A673 (cell line): Measurements from ENCODE around the gene SVOP. TPM values are rescaled to one million over a fixed set of nuclear protein-coding genes. Genes with fewer than 3 reads are reported as not detected.

Experiments
- BruUV-seq: library from RNA; stranded (reverse); fragments of 400-500 nt; replicated peaks from 2 replicates; lab custom pipeline; 2021; lab: Mats Ljungman, UMichigan
- CTCF ChIA-PET: fragments of 300-600 bp; sonication (Branson Sonifier 250); formaldehyde crosslinking; loops from one replicate; lab custom pipeline; 2022; ENCODE audit warnings: antibody characterized with exemption; lab: Charles Lee
- POLR2A ChIA-PET: fragments of 300-600 bp; sonication (Branson Sonifier 250); formaldehyde crosslinking; loops from one replicate; lab custom pipeline; 2022; ENCODE audit warnings: antibody characterized with exemption; ENCODE audit not compliant: low non-redundant PET; lab: Charles Lee
- DNase-seq: peaks from one replicate; pipeline ENCODE4 v3.0.0-alpha.2; 2015; ENCODE audit warnings: low spot score
- H3K27ac ChIP-seq: fragments of 200-600 bp; sonication (generic); 2 replicates; pipeline ENCODE4 v1.5.1; 2016; ENCODE audit warnings: mixed run types, low read depth, mild to moderate bottlenecking, mixed read lengths, antibody characterized with exemption, low read length; ENCODE audit not compliant: poor library complexity, severe bottlenecking
- H3K27me3 ChIP-seq: fragments of 200-600 bp; sonication (generic); replicated peaks from 2 replicates; pipeline ENCODE4 v1.6.1; 2017; ENCODE audit warnings: mixed run types, low read depth, mild to moderate bottlenecking, mixed read lengths, antibody characterized with exemption, low read length; ENCODE audit not compliant: insufficient read depth, poor library complexity
- H3K36me3 ChIP-seq: fragments of 200-600 bp; sonication (generic); 2 replicates; pipeline ENCODE4 v1.6.1; 2016; ENCODE audit warnings: mixed run types, mild to moderate bottlenecking, mixed read lengths, antibody characterized with exemption, low read length; ENCODE audit not compliant: insufficient read depth, poor library complexity, severe bottlenecking
- H3K4me1 ChIP-seq: fragments of 200-600 bp; sonication (generic); 2 replicates; pipeline ENCODE4 v1.6.1; 2017; ENCODE audit warnings: mixed run types, mild to moderate bottlenecking, mixed read lengths, antibody characterized with exemption, low read length; ENCODE audit not compliant: insufficient read depth, poor library complexity, severe bottlenecking
- H3K4me3 ChIP-seq: fragments of 200-600 bp; sonication (generic); 2 replicates; pipeline ENCODE4 v1.5.1; 2016; ENCODE audit warnings: low read depth, mixed run types, mild to moderate bottlenecking, mixed read lengths, low read length; ENCODE audit not compliant: poor library complexity, severe bottlenecking
- H3K9me3 ChIP-seq: fragments of 200-600 bp; sonication (generic); 2 replicates; pipeline ENCODE4 v1.6.1; 2016; ENCODE audit warnings: mixed run types, low read depth, mild to moderate bottlenecking, mixed read lengths, antibody characterized with exemption, low read length; ENCODE audit not compliant: poor library complexity, severe bottlenecking
- EZH2 ChIP-seq: fragments of 200-600 bp; sonication (generic); IDR thresholded peaks from 2 replicates; pipeline ENCODE4 v1.6.1; 2017; ENCODE audit warnings: borderline replicate concordance, low read depth, mild to moderate bottlenecking, mixed read lengths, antibody characterized with exemption, low read length; ENCODE audit not compliant: poor library complexity, severe bottlenecking
- intact Hi-C: fragments of 100-400 bp; cut with micrococcal nuclease; formaldehyde crosslinking; loops from one replicate; pipeline ENCODE4 v1.10.0; 2022; ENCODE audit not compliant: unreplicated experiment
- total RNA-seq: library from RNA; stranded (reverse); gene quantifications from 2 replicates; pipeline ENCODE4 v1.2.3, GENCODE V29; 2021
- TF ChIP-seq, protein P1 (sequence below): fragments of 300-800, 200-600 bp; sonication (generic); conservative IDR thresholded peaks from 2 replicates; pipeline ENCODE4 v1.5.1; 2017; ENCODE audit warnings: low read depth, mild to moderate bottlenecking, antibody characterized with exemption, low read length, moderate library complexity, mixed read lengths

The SVOP gene
- total RNA-seq, 1 experiment from 2014 or later: not detected

GRCh38 chr12:108916336-108916735 lies 104.5 kb downstream of the SVOP start:
- no peak for DNase-seq
- no peaks in the 10 kb centered on the region for H3K27me3 ChIP-seq
- H3K9me3 ChIP-seq: no peaks in the 10 kb centered on the region
- no peaks in the 10 kb centered on the region for H3K36me3 ChIP-seq
- no peaks in the 10 kb centered on the region for H3K4me1 ChIP-seq
- intact Hi-C loops: no loop called here
- no peak overlapping the region for H3K4me3 ChIP-seq
- ChIA-PET POLR2A (no interaction called here), CTCF (no interaction called here)
- no peak overlapping the region for H3K27ac ChIP-seq
- no peak for TF ChIP-seq EZH2
- TF ChIP-seq, protein P1, sequence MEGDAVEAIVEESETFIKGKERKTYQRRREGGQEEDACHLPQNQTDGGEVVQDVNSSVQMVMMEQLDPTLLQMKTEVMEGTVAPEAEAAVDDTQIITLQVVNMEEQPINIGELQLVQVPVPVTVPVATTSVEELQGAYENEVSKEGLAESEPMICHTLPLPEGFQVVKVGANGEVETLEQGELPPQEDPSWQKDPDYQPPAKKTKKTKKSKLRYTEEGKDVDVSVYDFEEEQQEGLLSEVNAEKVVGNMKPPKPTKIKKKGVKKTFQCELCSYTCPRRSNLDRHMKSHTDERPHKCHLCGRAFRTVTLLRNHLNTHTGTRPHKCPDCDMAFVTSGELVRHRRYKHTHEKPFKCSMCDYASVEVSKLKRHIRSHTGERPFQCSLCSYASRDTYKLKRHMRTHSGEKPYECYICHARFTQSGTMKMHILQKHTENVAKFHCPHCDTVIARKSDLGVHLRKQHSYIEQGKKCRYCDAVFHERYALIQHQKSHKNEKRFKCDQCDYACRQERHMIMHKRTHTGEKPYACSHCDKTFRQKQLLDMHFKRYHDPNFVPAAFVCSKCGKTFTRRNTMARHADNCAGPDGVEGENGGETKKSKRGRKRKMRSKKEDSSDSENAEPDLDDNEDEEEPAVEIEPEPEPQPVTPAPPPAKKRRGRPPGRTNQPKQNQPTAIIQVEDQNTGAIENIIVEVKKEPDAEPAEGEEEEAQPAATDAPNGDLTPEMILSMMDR: no peak
- BruUV-seq: no TSS peak

- no peak for DNase-seq
- ChIA-PET POLR2A (no interaction called here), CTCF (interaction anchor here (0.5 kb wide), 1 partner anchor 54 kb away, joined by 4 read pairs; no protein-coding TSS in a partner anchor)
- Histone ChIP-seq H3K4me3 (no peak overlapping the region), H3K27ac (no peak overlapping the region), H3K4me1 (no peaks in the 10 kb centered on the region), H3K9me3 (no peaks in the 10 kb centered on the region), H3K36me3 (no peaks in the 10 kb centered on the region), H3K27me3 (no peaks in the 10 kb centered on the region)
- intact Hi-C loops: no loop called here
- TF ChIP-seq EZH2: no peak
- TF ChIP-seq, protein P1: no peak
- no TSS peak for BruUV-seq
Measured at GRCh38 chr12:108915632-108916133, 105.2 kb downstream of the SVOP start.

DNA sequence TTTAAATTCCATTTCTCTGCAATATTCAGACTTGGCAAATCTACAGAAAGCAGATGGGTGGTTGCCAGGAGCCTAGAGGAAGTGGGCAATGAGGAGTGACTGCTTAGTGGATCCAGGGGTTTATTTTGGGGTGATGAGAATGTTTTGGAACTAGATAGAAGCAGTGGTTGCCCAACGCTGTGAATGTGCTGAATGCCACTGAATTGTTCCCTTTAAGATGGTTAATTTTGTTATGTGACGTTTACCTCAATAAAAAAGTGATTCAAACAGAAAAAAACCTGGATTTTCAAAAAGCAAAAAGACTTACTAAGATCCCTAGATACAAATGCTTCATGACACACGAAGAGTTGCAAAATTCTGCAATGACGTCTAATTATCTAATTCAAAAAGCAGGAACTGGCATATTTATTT lies 106.7 kb downstream of the SVOP start:
- intact Hi-C loops: no loop called here
- no TSS peak for BruUV-seq
- no peak for DNase-seq
- H3K27me3 ChIP-seq: no peaks in the 10 kb centered on the region
- ChIA-PET CTCF (no interaction called here), POLR2A (no interaction called here)
- TF ChIP-seq EZH2: no peak
- TF ChIP-seq, protein P1: no peak
- no peaks in the 10 kb centered on the region for H3K4me1 ChIP-seq
- no peak overlapping the region for H3K4me3 ChIP-seq
- no peak overlapping the region for H3K27ac ChIP-seq
- H3K9me3 ChIP-seq: no peaks in the 10 kb centered on the region
- H3K36me3 ChIP-seq: no peaks in the 10 kb centered on the region
